H1 (cell line): ENCODE measurements around the gene ASB17. TPM values are rescaled to one million over a fixed set of nuclear protein-coding genes. Genes with fewer than 3 reads are reported as not detected.

ENCODE experiments used
- CHD1 ChIP-seq: IDR thresholded peaks from 2 replicates; pipeline ENCODE4 v1.6.1; 2012; ENCODE audit warnings: low read depth, low read length, improper control_type of control experiment
- TAF7 ChIP-seq: optimal IDR thresholded peaks from 2 replicates; pipeline ENCODE3; 2011; ENCODE audit warnings: low read depth, mild to moderate bottlenecking, inconsistent platforms, low read length, moderate library complexity, borderline replicate concordance
- polyA plus RNA-seq, 7 experiments: library from polyadenylated mRNA; depleted of rRNA in 3 of 7; stranded (reverse) in 5 of 7; unstranded in 2 of 7; fragments of >200 nt in 5 of 7; fragments of 200-250 nt in 2 of 7; gene quantifications; 1 replicate in 5 of 7; 2 replicates in 1 of 7; 4 replicates in 1 of 7; pipeline versions ENCODE4 v1.2.1 to v1.2.3, GENCODE V29; 2011 to 2013; ENCODE audit warnings: missing spikeins in 2 of 7, mixed read lengths in 2 of 7
- total RNA-seq: library from RNA; stranded (reverse); fragmentation: NEBNext Ultra II Directional; extraction: Animal tissue kit (Norgen Biotek cat#: 25700); gene quantifications from 2 replicates; pipeline ENCODE4 v1.2.1, GENCODE V29; 2021

ASB17 gene
- total and polyA plus RNA-seq, 2 of the 8 experiments (the other 6 are each of a cell fraction or from before 2014, with no cell fraction given) = not detected

DNA sequence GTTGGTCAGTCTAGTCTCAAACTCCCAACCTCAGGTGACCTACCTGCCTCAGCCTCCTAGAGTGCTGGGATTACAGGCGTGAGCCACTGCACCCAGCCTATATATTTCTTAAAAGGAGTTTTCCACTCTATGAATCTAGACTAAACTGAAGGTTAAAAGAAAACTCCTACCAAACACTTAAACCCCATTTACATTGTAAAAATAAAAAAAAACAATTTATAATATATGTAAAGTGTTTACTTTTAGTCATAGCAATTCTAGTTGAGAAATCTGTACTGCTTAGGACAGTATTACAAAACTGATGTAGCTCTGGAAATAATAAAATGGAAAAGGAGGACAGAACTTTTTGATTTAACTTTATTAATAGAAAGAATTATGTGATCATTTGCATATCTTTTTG is 9.5 kb downstream of the ASB17 start (continued):
- no peak for TF ChIP-seq CHD1
- no peak for TF ChIP-seq TAF7
